Iris pigment epithelial cell (primary cell): ENCODE data around the gene PRR33.
"Not testable (repeated sequence)": the region's sequence is repeated elsewhere in the genome, so short reads cannot be mapped to it uniquely, and the experiment has no call there.

Source experiments
- DNase-seq: peaks from one replicate; pipeline ENCODE4 v3.0.0-alpha.2; 2011; ENCODE audit warnings: low read depth

PRR33 gene

DNA sequence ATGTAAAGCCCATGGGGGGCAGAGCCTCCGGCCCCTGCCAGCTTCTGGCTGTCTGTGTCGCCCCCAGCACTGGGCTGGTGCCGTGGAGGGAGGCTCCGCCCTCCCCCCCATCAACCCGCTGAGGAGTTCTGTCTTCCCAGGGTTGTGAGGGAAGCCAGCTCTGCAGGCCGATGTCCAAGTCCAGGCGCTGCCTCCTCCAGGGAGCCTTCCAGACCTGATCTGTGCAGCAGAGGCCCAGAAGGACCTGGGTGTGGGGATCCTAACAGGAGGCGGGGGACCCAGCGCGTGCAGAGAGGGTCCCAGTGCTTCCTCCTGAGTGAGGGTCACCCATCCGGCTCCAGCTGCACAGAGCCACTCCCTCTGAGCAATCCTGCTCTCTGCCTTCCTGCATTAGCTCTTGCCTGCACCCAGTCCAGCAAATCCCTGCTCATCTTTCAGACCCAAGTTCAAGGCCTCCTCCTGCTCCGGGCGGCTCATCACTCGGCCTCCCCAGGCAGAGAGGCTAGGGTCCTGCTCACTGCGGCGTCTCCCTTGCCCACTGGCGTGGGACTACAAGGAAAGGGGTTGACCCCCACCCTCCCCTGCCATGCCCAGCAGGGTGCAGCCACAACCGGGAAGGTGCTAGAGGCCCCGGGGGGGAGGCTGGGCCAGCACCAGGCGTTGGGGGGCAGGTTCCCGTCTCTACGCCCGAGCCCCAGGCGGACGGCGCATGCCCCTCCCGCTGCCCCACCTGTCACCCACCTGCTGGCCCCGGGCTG lies 16.4 kb downstream of the PRR33 start:
- peak; percentile 21 for DNase-seq

- DNase-seq = not testable (repeated sequence)
These were observed 17.1 kb downstream of the PRR33 start for GRCh38 chr11:1874441-1875092.

GRCh38 chr11:1873813-1874150 lies 17.9 kb downstream of the PRR33 start:
- DNase-seq = not testable (repeated sequence)

GRCh38 chr11:1873048-1873812 lies 18.5 kb downstream of the PRR33 start:
- DNase-seq = peak; percentile 64

- no peak for DNase-seq
These were observed 19.3 kb downstream of the PRR33 start for GRCh38 chr11:1872267-1872985.

DNA sequence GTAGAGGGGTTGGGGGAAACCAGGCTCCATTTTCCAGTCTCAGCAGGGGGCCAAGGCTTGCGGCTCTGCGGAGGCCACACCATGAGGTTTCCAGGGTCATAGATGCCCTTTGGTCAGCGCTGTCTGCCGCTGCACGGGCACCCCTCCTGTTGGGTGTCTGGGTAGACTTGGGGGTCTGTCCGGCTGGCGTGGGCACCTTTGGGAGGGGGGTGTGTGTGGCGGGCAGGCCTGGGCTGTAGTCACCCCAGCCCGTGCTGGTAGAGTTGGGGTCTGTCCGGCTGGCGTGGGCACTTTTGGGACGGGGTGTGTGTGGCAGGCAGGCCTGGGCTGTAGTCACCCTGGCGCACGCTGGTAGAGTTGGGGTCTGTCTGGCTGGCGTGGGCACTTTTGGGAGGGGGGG lies 20.2 kb downstream of the PRR33 start:
- no peak for DNase-seq

GRCh38 chr11:1870721-1871466 lies 20.8 kb downstream of the PRR33 start:
- DNase-seq = no peak

DNA sequence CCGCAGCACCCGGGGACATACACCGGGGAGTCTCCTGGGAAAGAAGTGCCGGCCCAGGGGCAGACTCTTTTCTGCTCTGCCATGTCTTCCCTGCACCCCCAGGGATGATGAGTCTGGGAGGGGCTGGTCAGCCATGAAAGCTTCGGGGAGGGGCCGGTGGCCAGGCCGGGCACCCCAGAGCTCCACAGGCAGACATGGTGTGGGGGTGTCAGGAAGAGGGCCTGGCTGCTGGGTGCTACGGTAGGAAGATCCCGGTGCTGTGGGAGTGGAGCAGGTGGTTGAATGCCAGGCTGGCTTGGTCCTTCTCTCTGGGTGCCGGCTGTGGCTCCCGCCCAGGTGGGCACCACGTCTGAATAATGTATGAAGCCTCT lies 21.4 kb downstream of the PRR33 start:
- DNase-seq = no peak

GRCh38 chr11:1869427-1870325 lies 22.0 kb downstream of the PRR33 start:
- DNase-seq = no peak

GRCh38 chr11:1868636-1869291 lies 22.9 kb downstream of the PRR33 start:
- no peak for DNase-seq

DNA sequence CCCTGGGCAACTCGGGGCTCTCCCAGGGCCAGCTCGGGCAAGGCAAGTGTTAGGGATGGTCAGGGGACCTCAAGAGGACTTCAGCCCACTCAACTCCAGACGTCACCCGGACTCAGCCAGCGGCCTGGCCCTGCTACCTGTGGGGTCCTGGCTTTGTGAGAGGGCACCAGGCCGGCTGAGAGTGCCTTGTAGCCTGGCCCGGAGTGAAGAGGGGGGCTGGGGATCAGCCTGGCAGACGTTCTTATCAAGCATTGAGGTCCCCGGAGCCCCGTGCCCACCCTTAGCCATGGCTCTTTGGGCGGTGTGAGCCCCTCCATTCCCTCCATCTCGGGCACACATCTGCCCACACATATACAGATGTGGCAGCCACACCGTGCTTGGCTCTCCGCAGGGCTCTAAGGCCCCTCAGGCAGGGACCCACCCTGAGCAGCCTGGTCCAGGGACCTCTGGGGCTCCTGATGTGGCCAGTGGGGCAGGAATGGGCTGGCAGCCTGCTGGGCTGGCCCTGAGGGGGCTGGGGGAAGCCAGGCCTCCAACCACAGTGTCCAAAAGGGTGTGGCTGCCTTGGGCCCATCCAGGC lies 23.5 kb downstream of the PRR33 start:
- no peak for DNase-seq

- no peak for DNase-seq
These were observed 24.3 kb downstream of the PRR33 start for GRCh38 chr11:1867381-1867780.

DNA sequence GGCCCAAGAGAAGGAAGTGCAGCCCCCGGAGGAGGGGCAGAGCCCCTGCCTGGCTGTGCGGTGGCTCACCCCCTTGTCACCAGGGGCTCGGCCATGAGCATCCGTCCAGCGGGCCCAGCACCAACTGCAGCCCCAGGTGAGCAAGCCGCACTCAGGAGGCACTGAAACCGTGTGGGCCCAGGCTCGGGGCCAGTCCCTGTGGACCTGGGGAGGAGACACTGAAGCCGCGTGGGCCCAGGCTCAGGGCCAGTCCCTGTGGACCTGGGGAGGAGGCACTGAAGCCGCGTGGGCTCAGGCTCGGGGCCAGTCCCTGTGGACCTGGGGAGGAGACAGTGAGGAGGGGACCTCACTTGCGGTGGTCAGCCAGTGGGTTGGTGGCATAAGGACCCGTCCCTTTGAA lies 24.9 kb downstream of the PRR33 start:
- DNase-seq = no peak

- DNase-seq = no peak
These were observed 25.5 kb downstream of the PRR33 start for GRCh38 chr11:1866226-1866625.

DNA sequence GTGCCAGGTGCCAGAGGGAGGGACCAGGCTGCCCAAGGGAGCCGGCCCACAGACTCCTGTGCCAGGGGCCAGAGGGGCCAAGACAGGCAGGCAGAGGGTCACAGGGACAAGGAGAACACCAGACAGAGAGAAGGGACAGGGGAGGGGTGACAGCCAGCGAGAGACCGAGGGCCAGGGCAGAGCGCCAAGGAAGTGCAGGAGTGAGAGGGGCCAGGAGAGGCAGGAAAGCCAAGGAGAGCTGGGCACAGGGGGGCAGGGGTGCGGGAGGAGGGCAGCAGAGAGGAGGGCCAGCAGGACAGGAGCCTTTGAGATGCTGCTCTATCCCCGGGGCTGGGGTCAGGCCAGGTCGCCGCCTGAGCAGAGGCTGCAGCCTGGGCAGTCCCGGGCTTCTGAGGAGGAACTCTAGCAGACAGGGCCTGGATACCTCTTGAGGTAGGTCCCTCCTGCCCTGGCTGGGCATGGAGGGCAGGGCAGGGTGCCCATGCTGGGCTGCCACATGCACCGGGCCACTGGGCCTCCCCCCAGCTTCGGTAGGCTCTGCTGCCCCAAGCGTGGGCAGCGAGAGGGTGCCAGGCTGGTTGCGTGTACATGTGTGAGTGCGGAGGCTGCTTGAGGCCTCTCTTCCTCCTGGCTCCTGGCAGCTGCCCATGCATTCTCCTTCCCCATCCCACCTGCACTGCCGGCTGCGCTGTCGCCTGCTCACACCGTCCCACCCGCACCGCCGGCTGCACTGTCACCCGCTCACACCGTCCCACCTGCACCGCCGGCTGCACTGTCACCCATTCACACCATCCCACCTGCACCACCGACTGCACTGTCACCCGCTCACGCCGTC lies 26.6 kb downstream of the PRR33 start:
- no peak for DNase-seq

DNA sequence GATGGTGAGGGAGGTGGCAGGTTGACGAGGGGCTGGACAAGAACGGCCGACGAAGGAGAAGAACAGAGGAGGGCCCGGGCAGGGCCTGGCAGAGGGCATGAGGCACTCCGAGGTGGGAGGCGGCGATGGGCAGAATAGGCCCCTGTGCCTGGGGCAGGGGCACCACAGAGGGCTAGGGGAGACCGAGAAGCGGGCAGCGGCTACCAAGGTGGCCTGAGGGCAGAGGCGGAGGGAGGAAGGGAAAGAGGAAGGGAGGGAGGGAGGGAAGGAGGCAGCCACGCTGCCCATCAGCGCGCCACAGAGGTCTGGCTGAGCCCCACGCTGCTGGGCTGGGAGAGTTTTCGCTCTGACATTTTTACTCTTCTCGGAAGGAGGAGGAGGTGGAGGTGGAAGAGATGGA lies 27.5 kb downstream of the PRR33 start:
- DNase-seq = peak; percentile 16

DNA sequence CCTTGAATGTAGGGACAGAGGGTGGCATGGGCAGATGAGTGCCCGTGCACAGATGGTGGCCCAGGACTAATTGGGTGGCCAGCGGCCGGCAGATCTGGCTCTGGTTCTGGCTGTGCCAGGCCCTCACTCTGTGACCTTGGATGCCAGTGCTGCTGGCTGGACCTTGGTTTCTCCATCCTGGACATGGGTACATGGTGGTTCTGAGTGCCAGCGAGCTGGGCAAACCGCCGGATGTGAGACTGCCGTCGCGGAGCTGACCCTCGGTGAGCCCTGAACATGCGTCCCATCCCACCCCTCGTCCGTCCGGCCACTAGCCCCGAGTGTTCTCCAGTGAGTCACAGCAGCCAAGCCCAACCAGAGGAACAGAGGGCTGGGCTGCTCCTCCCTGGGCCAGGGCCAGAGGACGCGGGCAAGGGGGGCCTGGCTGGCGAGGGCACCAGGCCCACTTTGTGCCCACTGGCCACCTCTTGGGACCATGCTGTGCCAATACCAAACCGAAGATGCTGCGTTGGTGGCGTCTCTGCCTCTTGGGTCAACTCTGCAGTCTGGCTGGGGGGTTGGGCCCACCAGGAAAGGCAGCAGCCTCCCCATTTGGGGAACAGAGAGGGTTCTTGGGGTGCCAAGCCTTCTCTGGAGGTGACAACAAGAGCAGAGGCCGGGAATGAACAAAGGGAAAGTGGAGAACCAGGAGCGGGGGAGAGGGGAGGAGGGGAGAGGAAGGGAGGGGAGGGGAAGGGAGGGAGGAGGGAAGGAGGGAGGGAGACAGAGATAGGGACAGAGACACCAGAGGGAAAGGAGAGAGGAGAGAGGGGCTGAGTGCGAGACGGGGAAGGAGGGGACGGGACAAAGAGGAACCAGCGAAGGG lies 28.1 kb downstream of the PRR33 start:
- peak; percentile 86 for DNase-seq
